GM12872 (cell line): ENCODE data around the gene FBF1.

Source experiments
- CTCF ChIP-seq: IDR thresholded peaks from 3 replicates; pipeline ENCODE4 v1.5.1; 2011; ENCODE audit warnings: low read depth, mild to moderate bottlenecking, low read length, moderate library complexity; ENCODE audit not compliant: insufficient read depth

Gene FBF1

GRCh38 chr17:75979705-75980187 lies 38.9 kb upstream of the FBF1 start:
- TF ChIP-seq CTCF = no peak

GRCh38 chr17:75978938-75979704 lies 38.3 kb upstream of the FBF1 start, which contains the start of the genes ACOX1 and TEN1:
TSS of gene ACOX1 (minus strand) at chr17:75979166. CDS start at chr17:75979073, 93 bp downstream.
TSS of gene TEN1 (plus strand) at chr17:75979240. CDS start at chr17:75986193, 6,953 bp downstream.
- peak; percentile 23 for TF ChIP-seq CTCF

- TF ChIP-seq CTCF = no peak
Measured at GRCh38 chr17:75976175-75976848, 35.5 kb upstream of the FBF1 start.

- no peak for TF ChIP-seq CTCF
Measured at GRCh38 chr17:75975757-75976174, 34.9 kb upstream of the FBF1 start.

- TF ChIP-seq CTCF = no peak
Measured at GRCh38 chr17:75970626-75971025, 29.8 kb upstream of the FBF1 start.

GRCh38 chr17:75970011-75970523 lies 29.2 kb upstream of the FBF1 start:
- no peak for TF ChIP-seq CTCF

GRCh38 chr17:75965468-75965867 lies 24.6 kb upstream of the FBF1 start:
- no peak for TF ChIP-seq CTCF
